ENCODE measurements around the gene GARNL3. TPM values are rescaled to one million over a fixed set of nuclear protein-coding genes. Genes with fewer than 3 reads are reported as not detected.

GARNL3 gene
- total and polyA plus RNA-seq, 2 experiments from 2014 or later: 9.5 to 10.5 TPM

DNA sequence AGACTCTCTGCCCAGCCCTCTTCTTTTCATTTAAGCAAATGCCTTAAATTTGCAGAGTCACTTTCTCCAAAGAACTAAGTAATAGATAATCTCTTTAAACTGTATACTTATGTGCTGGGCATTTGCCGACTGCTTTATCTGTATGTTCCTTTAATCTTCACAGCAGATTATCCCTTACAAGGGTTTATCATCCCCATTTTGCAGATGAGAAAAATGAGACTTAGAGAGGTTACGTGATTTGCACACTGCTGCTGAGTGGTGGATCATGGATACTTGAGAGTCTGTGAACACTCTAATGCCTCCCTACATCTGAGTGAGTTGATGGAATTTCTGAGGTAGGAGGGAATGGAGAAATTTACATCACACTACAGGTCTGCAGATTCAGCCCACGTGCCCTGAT lies 163.8 kb downstream of the GARNL3 start:
- H3K9me3 ChIP-seq (ENCODE audit: low read depth): no peaks in the 10 kb centered on the region
- no peak overlapping the region for H3K27ac ChIP-seq
- no peak for TF ChIP-seq EZH2 (IDR thresholded peaks at IDR 0.05; ENCODE audit: borderline replicate concordance)
- TF ChIP-seq CTCF (IDR thresholded peaks at IDR 0.05; ENCODE audit: poor library complexity): no peak
- TF ChIP-seq EZH2phosphoT487 (IDR thresholded peaks at IDR 0.05; ENCODE audit: low read depth, severe bottlenecking, unreplicated experiment): no peak
- DNase-seq (ENCODE audit: low spot score): no peak
- peaks cover 56% of the 10 kb centered on the region for H3K79me2 ChIP-seq
- H3K4me3 ChIP-seq: no peak overlapping the region
- 89% methylated on average over 3 of the region's 3 CpGs for WGBS (ENCODE audit: low lambda C conversion rate, missing lambda C conversion rate)
- no peak overlapping the region for H3K4me2 ChIP-seq
- peaks cover 9% of the 10 kb centered on the region for H3K4me1 ChIP-seq (ENCODE audit: insufficient read depth)
- no peak overlapping the region for H2AFZ ChIP-seq
- no peaks in the 10 kb centered on the region for H4K20me1 ChIP-seq (ENCODE audit: insufficient read depth, poor library complexity, severe bottlenecking)
- H3K36me3 ChIP-seq (replicated peaks; ENCODE audit: insufficient read depth, low read depth): no peaks in the 10 kb centered on the region
- H3K9me2 ChIP-seq (replicated peaks; ENCODE audit: insufficient read depth): no peaks in the 10 kb centered on the region
- no peaks in the 10 kb centered on the region for H3K27me3 ChIP-seq

- H3K36me3 ChIP-seq (replicated peaks; ENCODE audit: insufficient read depth, low read depth): no peaks in the 10 kb centered on the region
- 98% methylated on average over 8 of the region's 8 CpGs for WGBS (ENCODE audit: low lambda C conversion rate, missing lambda C conversion rate)
- H3K27me3 ChIP-seq: no peaks in the 10 kb centered on the region
- no peak overlapping the region for H3K27ac ChIP-seq
- peaks cover 48% of the 10 kb centered on the region for H3K79me2 ChIP-seq
- H3K4me2 ChIP-seq: no peak overlapping the region
- TF ChIP-seq EZH2 (IDR thresholded peaks at IDR 0.05; ENCODE audit: borderline replicate concordance): no peak
- TF ChIP-seq EZH2phosphoT487 (IDR thresholded peaks at IDR 0.05; ENCODE audit: low read depth, severe bottlenecking, unreplicated experiment): no peak
- no peak for TF ChIP-seq CTCF (IDR thresholded peaks at IDR 0.05; ENCODE audit: poor library complexity)
- no peaks in the 10 kb centered on the region for H4K20me1 ChIP-seq (ENCODE audit: insufficient read depth, poor library complexity, severe bottlenecking)
- H3K4me3 ChIP-seq: no peak overlapping the region
- no peaks in the 10 kb centered on the region for H3K9me2 ChIP-seq (replicated peaks; ENCODE audit: insufficient read depth)
- DNase-seq (ENCODE audit: low spot score): no peak
- peaks cover 6% of the 10 kb centered on the region for H3K4me1 ChIP-seq (ENCODE audit: insufficient read depth)
- H2AFZ ChIP-seq: no peak overlapping the region
- no peaks in the 10 kb centered on the region for H3K9me3 ChIP-seq (ENCODE audit: low read depth)
Observed at GRCh38 chr9:127430415-127430814, 165.8 kb downstream of the GARNL3 start.

DNA sequence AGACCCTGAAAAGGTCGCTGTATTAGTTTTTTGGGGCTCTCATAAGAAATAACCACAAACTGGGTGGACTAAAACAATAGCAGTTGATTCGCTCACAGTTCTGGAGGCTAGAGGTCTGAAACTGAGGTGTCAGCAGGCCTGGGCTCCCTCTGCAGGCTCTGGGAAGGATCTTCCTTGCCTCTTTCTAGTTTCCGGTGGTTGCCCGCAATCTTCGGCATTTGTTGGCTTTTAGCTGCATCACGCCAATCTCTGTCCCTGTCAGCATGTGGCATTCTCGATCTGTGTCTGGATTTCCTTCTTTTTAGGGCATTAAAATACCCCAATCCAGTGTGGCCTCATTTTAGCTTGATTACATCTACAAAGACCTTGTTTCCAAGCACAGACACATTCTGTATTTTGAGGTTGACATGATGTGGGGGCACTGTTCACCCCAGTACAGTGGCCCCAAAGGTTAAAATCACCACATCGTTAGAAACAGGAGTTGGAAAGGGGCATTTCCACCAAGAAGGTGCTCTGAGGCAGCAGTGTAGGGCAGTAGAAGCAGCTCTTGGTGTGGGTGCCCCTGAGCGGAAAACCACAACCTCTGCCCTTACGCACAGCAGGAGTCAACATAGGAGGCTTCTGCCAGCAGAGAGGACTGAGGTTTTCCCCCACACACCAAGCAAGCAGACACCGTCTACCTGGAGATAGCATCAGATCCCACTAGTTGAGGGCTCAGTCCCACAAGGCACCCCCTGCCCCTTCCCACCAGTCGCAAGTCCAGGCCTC lies 173.1 kb downstream of the GARNL3 start:
- Histone ChIP-seq H3K27me3 (no peaks in the 10 kb centered on the region), H3K79me2 (no peaks in the 10 kb centered on the region), H3K9me2 (replicated peaks; ENCODE audit: insufficient read depth) (no peaks in the 10 kb centered on the region), H3K27ac (no peak overlapping the region), H2AFZ (no peak overlapping the region), H3K4me1 (ENCODE audit: insufficient read depth) (no peaks in the 10 kb centered on the region), H3K36me3 (replicated peaks; ENCODE audit: insufficient read depth, low read depth) (no peaks in the 10 kb centered on the region), H4K20me1 (ENCODE audit: insufficient read depth, poor library complexity, severe bottlenecking) (no peaks in the 10 kb centered on the region), H3K4me3 (no peak overlapping the region), H3K9me3 (ENCODE audit: low read depth) (no peaks in the 10 kb centered on the region), H3K4me2 (no peak overlapping the region)
- no peak for DNase-seq (ENCODE audit: low spot score)
- 94% methylated on average over 12 of the region's 12 CpGs for WGBS (ENCODE audit: low lambda C conversion rate, missing lambda C conversion rate)
- TF ChIP-seq CTCF (IDR thresholded peaks at IDR 0.05; ENCODE audit: poor library complexity) (no peak), EZH2phosphoT487 (IDR thresholded peaks at IDR 0.05; ENCODE audit: low read depth, severe bottlenecking, unreplicated experiment) (no peak), EZH2 (IDR thresholded peaks at IDR 0.05; ENCODE audit: borderline replicate concordance) (no peak)

All from hepatocyte (in vitro differentiated cells).